Fibroblast of the aortic adventitia (primary cell): Measurements from ENCODE around the gene TNRC18. TPM values are rescaled to one million over a fixed set of nuclear protein-coding genes. Genes with fewer than 3 reads are reported as not detected.
A peak's percentile ranks its signal among the peaks of the same experiment; 100 is the strongest.
"Not testable (repeated sequence)": the region's sequence is repeated elsewhere in the genome, so short reads cannot be mapped to it uniquely, and the experiment has no call there.

Experiments used
- DNase-seq: peaks from one replicate; pipeline ENCODE4 v3.0.0-alpha.2; 2010; ENCODE audit warnings: low read depth
- H3K4me3 ChIP-seq: 2 replicates; pipeline ENCODE4 v1.5.1; 2011; ENCODE audit warnings: low read depth, mild to moderate bottlenecking, control low read depth, low read length, moderate library complexity
- total RNA-seq: library from RNA; depleted of rRNA; stranded (reverse); fragments of >200 nt; gene quantifications from 2 replicates; pipeline ENCODE4 v1.2.3, GENCODE V29; 2012; ENCODE audit warnings: low replicate concordance
- TF ChIP-seq, protein P1 (sequence below): IDR thresholded peaks from 2 replicates; pipeline ENCODE4 v1.5.1; 2011; ENCODE audit warnings: mild to moderate bottlenecking, low read length, control low read depth, inconsistent platforms; ENCODE audit not compliant: insufficient read depth

TNRC18 gene
- total RNA-seq, 1 donor: 57.8 TPM

DNA sequence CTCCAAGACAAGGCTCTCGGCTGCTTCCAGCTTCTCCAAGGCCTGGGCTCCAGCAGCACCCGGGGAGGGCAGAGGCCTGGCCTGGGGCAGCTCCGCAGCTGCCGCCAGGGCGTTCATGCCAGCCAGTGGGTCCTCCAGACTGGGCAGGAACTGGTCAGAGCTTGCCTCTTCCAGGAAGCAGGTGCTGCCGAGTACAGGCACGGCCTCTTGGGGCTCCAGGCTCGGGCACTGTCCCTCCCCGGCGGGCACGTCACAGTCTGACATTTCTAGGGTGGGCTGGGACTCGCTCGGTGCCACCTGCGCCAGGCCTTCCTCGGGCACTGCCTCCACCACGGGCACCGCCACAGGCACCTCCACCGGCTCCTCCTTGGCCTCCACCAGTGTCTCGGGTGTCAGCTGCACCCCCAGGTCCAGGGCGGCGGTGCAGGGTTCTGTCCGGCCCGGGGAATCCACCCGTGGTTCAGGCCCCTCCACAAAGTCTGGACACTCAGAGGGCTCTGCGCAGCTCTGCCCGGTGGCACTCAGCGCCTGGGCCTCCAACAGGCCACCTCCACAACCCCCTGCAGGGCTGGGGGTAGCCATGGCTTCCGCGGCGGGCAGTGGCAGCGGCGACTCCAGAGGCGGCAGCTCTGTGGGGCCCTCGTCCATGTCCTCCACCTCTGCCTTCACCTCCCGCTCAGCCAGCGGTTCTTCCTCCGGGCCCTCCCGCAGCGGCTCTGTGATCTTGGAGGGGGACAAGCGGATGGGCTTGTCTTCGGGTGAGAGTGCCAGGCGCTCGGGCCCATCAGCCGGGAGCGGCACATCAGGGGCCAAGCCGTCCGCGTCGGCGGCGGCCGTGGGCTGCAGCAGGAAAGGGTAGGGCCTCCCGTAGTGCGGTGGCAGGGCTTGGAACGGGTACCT, 52.9 kb downstream of the TNRC18 start:
- no peak overlapping the region for H3K4me3 ChIP-seq
- TF ChIP-seq, protein P1, sequence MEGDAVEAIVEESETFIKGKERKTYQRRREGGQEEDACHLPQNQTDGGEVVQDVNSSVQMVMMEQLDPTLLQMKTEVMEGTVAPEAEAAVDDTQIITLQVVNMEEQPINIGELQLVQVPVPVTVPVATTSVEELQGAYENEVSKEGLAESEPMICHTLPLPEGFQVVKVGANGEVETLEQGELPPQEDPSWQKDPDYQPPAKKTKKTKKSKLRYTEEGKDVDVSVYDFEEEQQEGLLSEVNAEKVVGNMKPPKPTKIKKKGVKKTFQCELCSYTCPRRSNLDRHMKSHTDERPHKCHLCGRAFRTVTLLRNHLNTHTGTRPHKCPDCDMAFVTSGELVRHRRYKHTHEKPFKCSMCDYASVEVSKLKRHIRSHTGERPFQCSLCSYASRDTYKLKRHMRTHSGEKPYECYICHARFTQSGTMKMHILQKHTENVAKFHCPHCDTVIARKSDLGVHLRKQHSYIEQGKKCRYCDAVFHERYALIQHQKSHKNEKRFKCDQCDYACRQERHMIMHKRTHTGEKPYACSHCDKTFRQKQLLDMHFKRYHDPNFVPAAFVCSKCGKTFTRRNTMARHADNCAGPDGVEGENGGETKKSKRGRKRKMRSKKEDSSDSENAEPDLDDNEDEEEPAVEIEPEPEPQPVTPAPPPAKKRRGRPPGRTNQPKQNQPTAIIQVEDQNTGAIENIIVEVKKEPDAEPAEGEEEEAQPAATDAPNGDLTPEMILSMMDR: no peak
- no peak for DNase-seq

DNA sequence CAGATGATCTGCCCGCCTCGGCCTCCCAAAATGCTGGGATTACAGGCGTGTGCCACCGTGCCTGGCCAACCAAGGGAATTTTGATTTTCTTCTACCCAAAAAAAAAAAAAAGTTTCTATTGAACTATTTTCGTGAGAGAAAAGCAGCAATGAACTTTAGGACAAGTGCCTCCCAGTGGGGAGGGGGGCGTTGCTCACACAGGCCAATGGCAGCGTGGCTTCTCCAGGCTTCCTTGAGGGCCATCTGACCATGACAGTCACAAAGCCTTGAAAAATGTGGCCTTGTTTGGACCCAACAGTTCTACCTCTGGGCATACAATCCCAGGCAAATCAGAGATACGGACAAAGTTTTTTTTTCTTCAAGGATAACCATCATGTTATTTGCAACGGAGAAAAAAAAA, 56.0 kb downstream of the TNRC18 start:
- no peak for DNase-seq
- TF ChIP-seq, protein P1: no peak
- H3K4me3 ChIP-seq: no peak overlapping the region

DNA sequence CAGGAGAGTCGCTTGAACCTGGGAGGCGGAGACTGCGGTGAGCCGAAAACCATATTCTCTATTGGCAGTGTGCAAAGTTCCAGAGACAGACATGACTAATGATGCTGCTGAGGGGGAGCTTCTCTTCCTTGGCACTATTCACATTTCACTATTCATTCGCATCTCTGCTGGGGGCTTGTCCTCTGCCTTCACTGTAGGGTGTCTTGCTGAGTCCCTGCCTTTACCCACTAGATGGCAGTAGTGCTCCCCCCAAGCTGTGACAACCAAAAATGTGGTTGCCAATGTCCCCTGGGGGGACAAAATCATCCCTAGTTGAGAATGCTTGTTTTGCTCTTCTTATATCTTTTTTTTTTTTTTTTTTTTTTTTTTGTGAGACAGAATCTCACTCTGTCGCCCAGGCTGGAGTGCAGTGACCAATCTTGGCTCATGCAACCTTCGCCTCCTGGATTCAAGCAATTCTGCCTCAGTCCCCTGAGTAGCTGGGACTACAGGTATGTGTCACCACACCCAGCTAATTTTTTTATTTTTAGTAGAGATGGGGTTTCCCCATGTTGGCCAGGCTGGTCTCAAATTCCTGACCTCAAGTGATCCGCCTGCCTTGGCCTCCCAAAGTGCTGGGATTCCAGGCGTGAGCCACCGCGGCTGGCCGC, 57.5 kb downstream of the TNRC18 start:
- peak; percentile 79 for DNase-seq
- not testable (repeated sequence) for H3K4me3 ChIP-seq
- TF ChIP-seq, protein P1: peak; percentile 90

DNA sequence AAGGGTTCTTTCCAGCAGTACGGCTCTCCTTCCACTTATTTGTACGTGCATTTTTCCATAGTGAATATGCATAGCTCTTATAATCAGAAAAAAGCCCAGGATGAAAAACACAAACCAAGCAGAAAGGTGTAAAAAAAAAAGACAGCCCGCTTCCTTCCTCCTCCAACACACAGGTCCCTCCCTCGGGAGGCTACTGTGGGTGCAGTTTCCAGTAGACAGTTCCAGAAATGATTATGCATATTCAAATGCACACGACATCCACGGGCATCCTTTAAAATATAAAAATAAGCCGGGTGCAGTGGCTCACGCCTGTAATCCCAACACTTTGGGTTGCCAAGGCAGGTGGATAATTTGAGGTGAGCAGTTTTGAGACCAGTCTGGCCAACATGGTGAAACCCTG, 59.9 kb downstream of the TNRC18 start:
- no peak overlapping the region for H3K4me3 ChIP-seq
- TF ChIP-seq, protein P1: no peak
- no peak for DNase-seq

DNA sequence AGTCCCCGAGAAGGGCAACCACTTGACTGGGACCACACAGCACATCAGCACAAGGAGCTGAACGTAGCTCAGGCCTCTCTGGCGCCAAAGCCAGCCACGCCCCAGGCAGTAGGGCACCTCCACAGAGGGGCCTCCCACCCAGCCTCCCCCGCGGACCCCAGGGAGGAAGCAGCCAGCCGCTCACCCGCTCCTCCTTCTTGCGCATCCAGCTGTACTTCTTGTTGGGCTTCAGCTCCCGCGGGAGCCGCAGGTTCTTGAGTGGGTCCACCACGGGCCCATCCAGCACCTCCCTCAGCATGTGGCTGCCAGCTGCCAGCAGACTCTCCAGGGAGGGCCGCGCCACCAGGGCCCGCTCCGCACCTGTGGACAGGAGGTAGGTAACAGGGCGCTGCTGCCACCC, 61.2 kb downstream of the TNRC18 start:
- TF ChIP-seq, protein P1: no peak
- H3K4me3 ChIP-seq: no peak overlapping the region
- no peak for DNase-seq

DNA sequence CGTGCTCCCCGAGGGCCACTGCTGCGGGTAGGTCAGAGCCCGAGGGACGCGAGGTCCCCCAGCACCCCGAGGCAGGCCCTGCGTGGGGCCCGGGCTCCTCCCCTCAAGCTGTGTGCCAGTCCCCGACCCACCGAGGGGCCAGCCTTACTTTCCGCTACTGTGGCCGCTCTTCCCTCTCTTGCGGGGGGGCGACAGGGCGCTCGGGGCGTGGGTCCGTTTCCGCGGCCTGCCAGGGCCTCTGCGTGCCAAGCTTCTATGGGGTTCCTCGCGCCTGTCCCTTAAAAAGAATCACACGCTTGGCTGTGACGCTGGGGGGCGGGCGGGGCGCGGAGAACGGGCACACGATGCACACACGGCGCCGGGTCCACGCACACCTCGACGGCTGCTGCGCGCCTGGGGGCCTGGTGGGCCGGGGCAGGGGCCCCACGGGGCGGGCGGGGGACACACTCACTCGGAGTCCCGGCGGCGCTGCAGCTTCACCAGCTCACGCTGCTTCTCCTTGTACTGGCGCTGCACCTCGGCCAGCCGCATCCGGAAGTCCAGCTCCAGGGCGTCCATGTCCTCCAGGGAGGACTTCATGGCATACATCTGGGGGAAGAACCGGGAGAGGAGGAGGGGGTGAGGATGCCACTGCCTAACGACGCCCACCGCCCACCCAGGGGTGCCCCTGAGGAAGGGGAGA, 62.0 kb downstream of the TNRC18 start:
- H3K4me3 ChIP-seq: no peak overlapping the region
- TF ChIP-seq, protein P1: no peak
- DNase-seq: no peak
